ENCODE data around the gene RAP1A. TPM values are rescaled to one million over a fixed set of nuclear protein-coding genes. Genes with fewer than 3 reads are reported as not detected.

The RAP1A gene
- total RNA-seq, 2 experiments from 2014 or later, result 219 to 221 TPM

GRCh38 chr1:111586112-111586511 is 33.5 kb upstream of the RAP1A start:
- ChIA-PET POLR2A (interaction anchor here (10.8 to 16.1 kb wide), 2 partner anchors 17 to 35 kb away, joined by 357 to 501 read pairs; partner anchors contain the start of gene RAP1A), CTCF (interaction anchor here (1.2 to 2.1 kb wide), 3 partner anchors 15 to 23 kb away, joined by 4 to 7 read pairs (median 6); no protein-coding TSS in a partner anchor)
- H3K9me3 Mint-ChIP-seq, result no peaks in the 10 kb centered on the region

GRCh38 chr1:111587509-111588174 is 31.9 kb upstream of the RAP1A start:
- H3K27ac Mint-ChIP-seq, result no peak overlapping the region
- H3K27me3 Mint-ChIP-seq, result no peaks in the 10 kb centered on the region
- CTCF ChIA-PET, result interaction anchor here (1.2 to 2.1 kb wide), 5 partner anchors 13 to 80 kb away, joined by 3 to 7 read pairs (median 5); no protein-coding TSS in a partner anchor
- peaks cover 27% of the 10 kb centered on the region for H3K4me1 Mint-ChIP-seq
- POLR2A ChIA-PET, result interaction anchor here (0.9 to 16.1 kb wide), 6 partner anchors 8 to 90 kb away, joined by 3 to 501 read pairs (median 4); partner anchors contain the start of gene RAP1A
- no peak for DNase-seq
- H3K36me3 Mint-ChIP-seq (ENCODE audit: low read depth), result no peaks in the 10 kb centered on the region
- H3K4me3 Mint-ChIP-seq, result no peak overlapping the region
- H3K9me3 Mint-ChIP-seq, result no peaks in the 10 kb centered on the region

More at GRCh38 chr1:111586112-111586511, 33.5 kb upstream of the RAP1A start:
- Mint-ChIP-seq H3K27ac (no peak overlapping the region), H3K36me3 (ENCODE audit: low read depth) (no peaks in the 10 kb centered on the region), H3K27me3 (no peaks in the 10 kb centered on the region), H3K4me3 (no peak overlapping the region), H3K4me1 (peaks cover 19% of the 10 kb centered on the region)
- no peak for DNase-seq

- Mint-ChIP-seq H3K27ac (peak overlapping the region; percentile 82), H3K4me3 (no peak overlapping the region), H3K4me1 (peaks cover 66% of the 10 kb centered on the region), H3K36me3 (ENCODE audit: low read depth) (peaks cover 2% of the 10 kb centered on the region), H3K27me3 (no peaks in the 10 kb centered on the region), H3K9me3 (no peaks in the 10 kb centered on the region)
- CTCF ChIA-PET, result interaction anchor here (0.8 to 5.2 kb wide), 14 partner anchors 9 to 155 kb away, joined by 3 to 73 read pairs (median 6); partner anchors contain the start of gene RAP1A
- no peak for DNase-seq
- POLR2A ChIA-PET, result interaction anchor here (0.9 to 16.1 kb wide), 22 partner anchors 10 to 717 kb away, joined by 3 to 501 read pairs (median 9); partner anchors contain the start of genes DENND2D and RAP1A
Measured at GRCh38 chr1:111591937-111592336, 27.7 kb upstream of the RAP1A start.

GRCh38 chr1:111592389-111593361 is 26.9 kb upstream of the RAP1A start:
- ChIA-PET CTCF (interaction anchor here (0.7 to 5.2 kb wide), 17 partner anchors 8 to 370 kb away, joined by 3 to 73 read pairs (median 4); partner anchors contain the start of gene RAP1A), POLR2A (interaction anchor here (0.7 to 16.1 kb wide), 41 partner anchors 10 to 1026 kb away, joined by 3 to 501 read pairs (median 5); partner anchors contain the start of genes ADORA3, ATP5PB, DENND2D and INKA2)
- Mint-ChIP-seq H3K9me3 (no peaks in the 10 kb centered on the region), H3K4me3 (peak overlapping the region; percentile 57), H3K4me1 (peaks cover 73% of the 10 kb centered on the region), H3K27me3 (no peaks in the 10 kb centered on the region), H3K36me3 (ENCODE audit: low read depth) (peaks cover 2% of the 10 kb centered on the region), H3K27ac (peak overlapping the region; percentile 82)
- DNase-seq, result peak; percentile 97

GRCh38 chr1:111593403-111594305 is 25.9 kb upstream of the RAP1A start:
- Mint-ChIP-seq H3K4me3 (peak overlapping the region; percentile 57), H3K27me3 (no peaks in the 10 kb centered on the region), H3K27ac (peak overlapping the region; percentile 82), H3K9me3 (no peaks in the 10 kb centered on the region), H3K4me1 (peaks cover 83% of the 10 kb centered on the region), H3K36me3 (ENCODE audit: low read depth) (peaks cover 2% of the 10 kb centered on the region)
- DNase-seq, result no peak
- CTCF ChIA-PET, result interaction anchor here (0.8 to 5.2 kb wide), 15 partner anchors 9 to 371 kb away, joined by 3 to 73 read pairs (median 4); partner anchors contain the start of gene RAP1A
- POLR2A ChIA-PET, result interaction anchor here (0.7 to 16.1 kb wide), 40 partner anchors 10 to 1025 kb away, joined by 3 to 501 read pairs (median 5); partner anchors contain the start of genes ADORA3, ATP5PB, DENND2D and INKA2

GRCh38 chr1:111594306-111594693 is 25.3 kb upstream of the RAP1A start:
- Mint-ChIP-seq H3K9me3 (no peaks in the 10 kb centered on the region), H3K27me3 (no peaks in the 10 kb centered on the region), H3K4me3 (no peak overlapping the region), H3K4me1 (peaks cover 89% of the 10 kb centered on the region), H3K27ac (peak overlapping the region; percentile 82), H3K36me3 (ENCODE audit: low read depth) (peaks cover 2% of the 10 kb centered on the region)
- POLR2A ChIA-PET, result interaction anchor here (0.9 to 16.1 kb wide), 12 partner anchors 9 to 720 kb away, joined by 3 to 501 read pairs (median 10); partner anchors contain the start of genes ATP5PB, INKA2, RAP1A and WDR77
- CTCF ChIA-PET, result interaction anchor here (1.3 to 5.2 kb wide), 2 partner anchors 9 to 371 kb away, joined by 3 to 52 read pairs; no protein-coding TSS in a partner anchor
- DNase-seq, result no peak

- H3K36me3 Mint-ChIP-seq (ENCODE audit: low read depth), result peaks cover 13% of the 10 kb centered on the region
- ChIA-PET CTCF (interaction anchor here (1.4 kb wide), 1 partner anchor 20 kb away, joined by 4 read pairs; no protein-coding TSS in a partner anchor), POLR2A (interaction anchor here (1.0 to 16.1 kb wide), 8 partner anchors 8 to 147 kb away, joined by 3 to 501 read pairs (median 6); partner anchors contain the start of genes ATP5PB, RAP1A and WDR77)
- no peak for DNase-seq
- H3K4me3 Mint-ChIP-seq, result no peak overlapping the region
- no peaks in the 10 kb centered on the region for H3K27me3 Mint-ChIP-seq
- H3K4me1 Mint-ChIP-seq, result peaks cover 97% of the 10 kb centered on the region
- peak overlapping the region; percentile 82 for H3K27ac Mint-ChIP-seq
- no peaks in the 10 kb centered on the region for H3K9me3 Mint-ChIP-seq
Measured at GRCh38 chr1:111595807-111596206, 23.8 kb upstream of the RAP1A start.

- POLR2A ChIA-PET, result interaction anchor here (1.0 to 16.1 kb wide), 7 partner anchors 7 to 89 kb away, joined by 3 to 501 read pairs (median 5); partner anchors contain the start of gene RAP1A
- DNase-seq, result peak; percentile 69
- Mint-ChIP-seq H3K9me3 (no peaks in the 10 kb centered on the region), H3K27me3 (no peaks in the 10 kb centered on the region), H3K36me3 (ENCODE audit: low read depth) (peaks cover 13% of the 10 kb centered on the region), H3K4me3 (no peak overlapping the region), H3K4me1 (peaks cover 98% of the 10 kb centered on the region), H3K27ac (peak overlapping the region; percentile 81)
- CTCF ChIA-PET, result no interaction called here
Measured at GRCh38 chr1:111596499-111596898, 23.1 kb upstream of the RAP1A start.

- no peaks in the 10 kb centered on the region for H3K27me3 Mint-ChIP-seq
- DNase-seq, result no peak
- peak overlapping the region; percentile 81 for H3K27ac Mint-ChIP-seq
- H3K4me3 Mint-ChIP-seq, result no peak overlapping the region
- ChIA-PET POLR2A (interaction anchor here (0.6 to 17.5 kb wide), 3 partner anchors 13 to 89 kb away, joined by 4 to 641 read pairs (median 128); partner anchors contain the start of gene RAP1A), CTCF (interaction anchor here (1.8 kb wide), 1 partner anchor 30 kb away, joined by 5 read pairs; no protein-coding TSS in a partner anchor)
- H3K36me3 Mint-ChIP-seq (ENCODE audit: low read depth), result peaks cover 13% of the 10 kb centered on the region
- H3K4me1 Mint-ChIP-seq, result peaks cover 98% of the 10 kb centered on the region
- no peaks in the 10 kb centered on the region for H3K9me3 Mint-ChIP-seq
Measured at GRCh38 chr1:111597426-111597825, 22.2 kb upstream of the RAP1A start.

- Mint-ChIP-seq H3K9me3 (no peaks in the 10 kb centered on the region), H3K36me3 (ENCODE audit: low read depth) (peaks cover 21% of the 10 kb centered on the region), H3K4me3 (peak overlapping the region; percentile 24), H3K4me1 (peaks cover 99% of the 10 kb centered on the region), H3K27me3 (no peaks in the 10 kb centered on the region), H3K27ac (peak overlapping the region; percentile 81)
- peak; percentile 50 for DNase-seq
- CTCF ChIA-PET, result interaction anchor here (1.2 to 7.2 kb wide), 4 partner anchors 18 to 91 kb away, joined by 3 to 61 read pairs (median 6); no protein-coding TSS in a partner anchor
- POLR2A ChIA-PET, result interaction anchor here (0.9 to 17.5 kb wide), 5 partner anchors 16 to 122 kb away, joined by 3 to 641 read pairs (median 3); partner anchors contain the start of gene RAP1A
Measured at GRCh38 chr1:111598544-111598943, 21.0 kb upstream of the RAP1A start.

Measured in activated CD4-positive, alpha-beta memory T cell treated with anti-CD3 and anti-CD28 coated beads, Interleukin-2, amount 10 ng/mL, durations not matched to agents 7 days and 5 days (primary cell).